Activated naive CD8-positive, alpha-beta T cell treated with anti-CD3 and anti-CD28 coated beads, Interleukin-2, amount 10 ng/mL, durations not matched to agents 7 days and 5 days (primary cell): ENCODE data around the gene ACTN1. TPM values are rescaled to one million over a fixed set of nuclear protein-coding genes. Genes with fewer than 3 reads are reported as not detected.
"Not testable (repeated sequence)": the region's sequence is repeated elsewhere in the genome, so short reads cannot be mapped to it uniquely, and the experiment has no call there.

Source experiments
- ATAC-seq: fragments of 150-1000 bp; cut with Tn5 transposase; one replicate; pipeline ENCODE4 v1.10.0; 2021; ENCODE audit warnings: low read depth, moderate library complexity
- POLR2A ChIA-PET: fragments of 350-600 bp; sonication (Branson Sonifier 250); formaldehyde crosslinking; loops from one replicate; lab custom pipeline; 2021; ENCODE audit warnings: antibody characterized with exemption; lab: Charles Lee
- DNase-seq: peaks from one replicate; pipeline ENCODE4 v3.0.0; 2021
- H3K27ac Mint-ChIP-seq: one replicate; pipeline ENCODE4 v1.8.0; 2022; ENCODE audit warnings: mild to moderate bottlenecking, mixed read lengths
- H3K27me3 Mint-ChIP-seq: one replicate; pipeline ENCODE4 v1.8.0; 2022; ENCODE audit warnings: mild to moderate bottlenecking, moderate library complexity, mixed read lengths
- H3K36me3 Mint-ChIP-seq: one replicate; pipeline ENCODE4 v1.8.0; 2021; ENCODE audit warnings: mild to moderate bottlenecking, mixed read lengths
- H3K4me1 Mint-ChIP-seq: one replicate; pipeline ENCODE4 v1.8.0; 2021; ENCODE audit warnings: mixed read lengths
- H3K4me3 Mint-ChIP-seq: one replicate; pipeline ENCODE4 v1.8.0; 2022; ENCODE audit warnings: mild to moderate bottlenecking, moderate library complexity, mixed read lengths
- H3K9me3 Mint-ChIP-seq: one replicate; pipeline ENCODE4 v1.8.0; 2021; ENCODE audit warnings: mixed read lengths
- total RNA-seq, 2 experiments: library from RNA; stranded (reverse); gene quantifications; one replicate each; pipeline ENCODE4 v1.2.3, GENCODE V29; 2021

The ACTN1 gene
- 10 to 100 TPM; 63.8 to 71.5 TPM for total RNA-seq

- POLR2A ChIA-PET = interaction anchor here (1.0 to 1.5 kb wide), 3 partner anchors 15 to 51 kb away, joined by 3 to 6 read pairs (median 3); no protein-coding TSS in a partner anchor
- Mint-ChIP-seq H3K4me3 (peak within 1 kb of the TSS; percentile 90), H3K27me3 (peaks cover 8% of the 10 kb centered on the region), H3K4me1 (peaks cover 40% of the 10 kb centered on the region), H3K9me3 (peaks cover 3% of the 10 kb centered on the region), H3K36me3 (peaks cover 36% of the 10 kb centered on the region), H3K27ac (peak within 1 kb of the TSS; percentile 86)
- DNase-seq (peak; percentile 70), ATAC-seq (peak; percentile 48)
Observed at GRCh38 chr14:68979021-68979721, at the start of gene ACTN1. Gene ACTN1, minus strand, starts transcription at chr14:68979302. Its CDS starts 246 bp downstream, at chr14:68979056.

- POLR2A ChIA-PET = no interaction called here
- Mint-ChIP-seq H3K9me3 (no peaks in the 10 kb centered on the region), H3K27me3 (peaks cover 21% of the 10 kb centered on the region), H3K36me3 (no peaks in the 10 kb centered on the region), H3K4me3 (no peak overlapping the region), H3K4me1 (no peaks in the 10 kb centered on the region), H3K27ac (no peak overlapping the region)
- DNase-seq = no peak
- no peak for ATAC-seq
Observed at GRCh38 chr14:69027242-69027913, 48.3 kb upstream of the ACTN1 start.

GRCh38 chr14:69023035-69023434 lies 43.9 kb upstream of the ACTN1 start:
- DNase-seq = no peak
- Mint-ChIP-seq H3K27ac (no peak overlapping the region), H3K36me3 (no peaks in the 10 kb centered on the region), H3K4me1 (no peaks in the 10 kb centered on the region), H3K9me3 (no peaks in the 10 kb centered on the region), H3K4me3 (no peak overlapping the region), H3K27me3 (peaks cover 23% of the 10 kb centered on the region)
- no peak for ATAC-seq
- POLR2A ChIA-PET = no interaction called here

GRCh38 chr14:69022093-69022492 lies 43.0 kb upstream of the ACTN1 start:
- H3K4me3 Mint-ChIP-seq, H3K9me3 Mint-ChIP-seq, H3K4me1 Mint-ChIP-seq, DNase-seq, H3K27ac Mint-ChIP-seq, H3K36me3 Mint-ChIP-seq, ATAC-seq, POLR2A ChIA-PET: not testable (repeated sequence)
- peaks cover 21% of the 10 kb centered on the region for H3K27me3 Mint-ChIP-seq

GRCh38 chr14:69017706-69018105 lies 38.6 kb upstream of the ACTN1 start:
- ATAC-seq = no peak
- H3K27ac Mint-ChIP-seq = no peak overlapping the region

GRCh38 chr14:69014829-69015259 lies 35.7 kb upstream of the ACTN1 start:
- Mint-ChIP-seq H3K27me3 (peaks cover 8% of the 10 kb centered on the region), H3K4me3 (no peak overlapping the region), H3K9me3 (no peaks in the 10 kb centered on the region), H3K36me3 (no peaks in the 10 kb centered on the region), H3K27ac (no peak overlapping the region), H3K4me1 (peaks cover 11% of the 10 kb centered on the region)
- POLR2A ChIA-PET = no interaction called here
- DNase-seq (no peak), ATAC-seq (no peak)

More at GRCh38 chr14:69017706-69018105, 38.6 kb upstream of the ACTN1 start:
- Mint-ChIP-seq H3K9me3 (no peaks in the 10 kb centered on the region), H3K4me3 (no peak overlapping the region), H3K4me1 (peaks cover 3% of the 10 kb centered on the region), H3K36me3 (no peaks in the 10 kb centered on the region), H3K27me3 (peaks cover 10% of the 10 kb centered on the region)
- no peak for DNase-seq
- POLR2A ChIA-PET = no interaction called here

GRCh38 chr14:69013943-69014782 lies 35.1 kb upstream of the ACTN1 start:
- DNase-seq (no peak), ATAC-seq (no peak)
- Mint-ChIP-seq H3K27me3 (peaks cover 8% of the 10 kb centered on the region), H3K4me3 (no peak overlapping the region), H3K27ac (no peak overlapping the region), H3K36me3 (no peaks in the 10 kb centered on the region), H3K9me3 (no peaks in the 10 kb centered on the region), H3K4me1 (peaks cover 11% of the 10 kb centered on the region)
- POLR2A ChIA-PET = no interaction called here

GRCh38 chr14:69012256-69012953 lies 33.3 kb upstream of the ACTN1 start:
- H3K27me3 Mint-ChIP-seq = peaks cover 3% of the 10 kb centered on the region
- DNase-seq (no peak), ATAC-seq (no peak)
- POLR2A ChIA-PET = no interaction called here
- peaks cover 11% of the 10 kb centered on the region for H3K4me1 Mint-ChIP-seq
- no peaks in the 10 kb centered on the region for H3K9me3 Mint-ChIP-seq
- H3K27ac Mint-ChIP-seq = no peak overlapping the region
- no peak overlapping the region for H3K4me3 Mint-ChIP-seq
- H3K36me3 Mint-ChIP-seq = no peaks in the 10 kb centered on the region

- H3K4me1 Mint-ChIP-seq = peaks cover 11% of the 10 kb centered on the region
- no peaks in the 10 kb centered on the region for H3K9me3 Mint-ChIP-seq
- DNase-seq = no peak
- no peak overlapping the region for H3K27ac Mint-ChIP-seq
- ATAC-seq = peak; percentile 48
- no peaks in the 10 kb centered on the region for H3K36me3 Mint-ChIP-seq
- peaks cover 2% of the 10 kb centered on the region for H3K27me3 Mint-ChIP-seq
- POLR2A ChIA-PET = no interaction called here
- H3K4me3 Mint-ChIP-seq = no peak overlapping the region
Observed at GRCh38 chr14:69010648-69011047, 31.5 kb upstream of the ACTN1 start.

GRCh38 chr14:69008421-69008884 lies 29.4 kb upstream of the ACTN1 start:
- POLR2A ChIA-PET = no interaction called here
- Mint-ChIP-seq H3K27ac (no peak overlapping the region), H3K4me1 (peaks cover 11% of the 10 kb centered on the region), H3K27me3 (peaks cover 11% of the 10 kb centered on the region), H3K4me3 (no peak overlapping the region), H3K9me3 (no peaks in the 10 kb centered on the region), H3K36me3 (no peaks in the 10 kb centered on the region)
- no peak for ATAC-seq
- no peak for DNase-seq

- peaks cover 13% of the 10 kb centered on the region for H3K4me1 Mint-ChIP-seq
- no peak overlapping the region for H3K27ac Mint-ChIP-seq
- no peak for DNase-seq
- peaks cover 11% of the 10 kb centered on the region for H3K27me3 Mint-ChIP-seq
- POLR2A ChIA-PET = no interaction called here
- H3K4me3 Mint-ChIP-seq = no peak overlapping the region
- no peaks in the 10 kb centered on the region for H3K9me3 Mint-ChIP-seq
- H3K36me3 Mint-ChIP-seq = no peaks in the 10 kb centered on the region
- ATAC-seq = no peak
Observed at GRCh38 chr14:69006346-69006745, 27.2 kb upstream of the ACTN1 start.

GRCh38 chr14:69005432-69006148 lies 26.5 kb upstream of the ACTN1 start:
- ATAC-seq (no peak), DNase-seq (no peak)
- Mint-ChIP-seq H3K27ac (no peak overlapping the region), H3K9me3 (no peaks in the 10 kb centered on the region), H3K4me1 (peaks cover 10% of the 10 kb centered on the region), H3K36me3 (no peaks in the 10 kb centered on the region), H3K4me3 (no peak overlapping the region), H3K27me3 (peaks cover 11% of the 10 kb centered on the region)
- POLR2A ChIA-PET = no interaction called here
